OCI-LY7 (cell line): ENCODE results near the gene ZXDA. TPM values are rescaled to one million over a fixed set of nuclear protein-coding genes. Genes with fewer than 3 reads are reported as not detected.

Experiments
- BruUV-seq: library from RNA; stranded (reverse); fragments of 400-500 nt; replicated peaks from 2 replicates; lab custom pipeline; 2021; lab: Mats Ljungman, UMichigan
- CTCF ChIA-PET: fragments of 300-600 bp; sonication (Branson Sonifier 250); formaldehyde crosslinking; loops from one replicate; lab custom pipeline; 2022; ENCODE audit warnings: antibody characterized with exemption; ENCODE audit not compliant: unreplicated experiment; lab: Charles Lee
- POLR2A ChIA-PET: fragments of 300-600 bp; sonication (Branson Sonifier 250); formaldehyde crosslinking; loops from one replicate; lab custom pipeline; 2022; ENCODE audit warnings: antibody characterized with exemption; lab: Charles Lee
- DNase-seq: peaks from one replicate; pipeline ENCODE4 v3.0.0-alpha.2; 2015; ENCODE audit warnings: low spot score
- H2AFZ ChIP-seq: fragments of 200-600 bp; sonication (generic), shearing (Covaris generic); 2 replicates; pipeline ENCODE4 v1.6.1; 2014; ENCODE audit warnings: mild to moderate bottlenecking, antibody characterized with exemption, low read length, moderate library complexity
- H3K27ac ChIP-seq: fragments of 200-600 bp; sonication (generic); 2 replicates; pipeline ENCODE4 v1.5.1; 2014; ENCODE audit warnings: mixed run types, low read depth, mild to moderate bottlenecking, moderate library complexity, low read length, inconsistent platforms; ENCODE audit not compliant: poor library complexity, severe bottlenecking
- H3K36me3 ChIP-seq: fragments of 200-600 bp; sonication (generic); 2 replicates; pipeline ENCODE4 v1.6.1; 2014; ENCODE audit warnings: mild to moderate bottlenecking, antibody characterized with exemption, low read length, moderate library complexity, mixed read lengths; ENCODE audit not compliant: insufficient read depth
- H3K4me1 ChIP-seq: fragments of 200-600 bp; sonication (generic); 2 replicates; pipeline ENCODE4 v1.5.1; 2014; ENCODE audit warnings: mild to moderate bottlenecking, low read length; ENCODE audit not compliant: insufficient read depth, poor library complexity, severe bottlenecking
- H3K4me2 ChIP-seq: fragments of 200-600 bp; sonication (generic); 2 replicates; pipeline ENCODE4 v1.6.1; 2014; ENCODE audit warnings: mild to moderate bottlenecking, low read length
- H3K4me3 ChIP-seq: fragments of 200-600 bp; sonication (generic); 2 replicates; pipeline ENCODE4 v1.5.1; 2014; ENCODE audit warnings: mild to moderate bottlenecking, low read depth, low read length; ENCODE audit not compliant: poor library complexity, severe bottlenecking
- H3K79me2 ChIP-seq: fragments of 200-600 bp; sonication (generic); 2 replicates; pipeline ENCODE4 v1.6.1; 2016; ENCODE audit warnings: low read depth, mild to moderate bottlenecking, low read length, moderate library complexity, mixed read lengths; ENCODE audit not compliant: insufficient read depth
- H3K9me2 ChIP-seq: fragments of 200-600 bp; sonication (generic); 2 replicates; pipeline ENCODE4 v1.6.1; 2016; ENCODE audit warnings: mild to moderate bottlenecking, low read length, mixed read lengths; ENCODE audit not compliant: insufficient read depth
- H3K9me3 ChIP-seq: fragments of 200-600 bp; sonication (generic); 2 replicates; pipeline ENCODE4 v1.6.1; 2014; ENCODE audit warnings: mild to moderate bottlenecking, mixed run types, low read length, mixed read lengths
- H4K20me1 ChIP-seq: fragments of 200-600 bp; sonication (generic); 2 replicates; pipeline ENCODE4 v1.6.1; 2014; ENCODE audit warnings: mild to moderate bottlenecking, antibody characterized with exemption, low read length, moderate library complexity, mixed read lengths; ENCODE audit not compliant: insufficient read depth
- EZH2phosphoT487 ChIP-seq: fragments of 200-600 bp; sonication (generic); IDR thresholded peaks from 2 replicates; pipeline ENCODE4 v1.6.1; 2018; ENCODE audit warnings: low read depth, borderline replicate concordance, mild to moderate bottlenecking, mixed run types, antibody characterized with exemption, low read length, moderate library complexity, mixed read lengths
- intact Hi-C: fragments of 100-400 bp; cut with micrococcal nuclease; formaldehyde crosslinking; loops from one replicate; pipeline ENCODE4 v1.10.0; 2022; ENCODE audit not compliant: unreplicated experiment
- total RNA-seq, 2 experiments: library from RNA; depleted of rRNA in 1 of 2; stranded (reverse); fragments of >200 nt in 1 of 2; shearing (Covaris generic) in 1 of 2; gene quantifications; 2 replicates each; pipeline ENCODE4 v1.2.3, GENCODE V29; 2014 to 2022
- TF ChIP-seq, protein P1 (sequence below): fragments of 200-600 bp; sonication (generic); conservative IDR thresholded peaks from 2 replicates; pipeline ENCODE4 v1.5.1; 2014; ENCODE audit warnings: mild to moderate bottlenecking, antibody characterized with exemption, low read length, moderate library complexity, mixed read lengths

ZXDA gene
- total RNA-seq, 2 experiments from 2014 or later, result 1.5 to 5.2 TPM

DNA sequence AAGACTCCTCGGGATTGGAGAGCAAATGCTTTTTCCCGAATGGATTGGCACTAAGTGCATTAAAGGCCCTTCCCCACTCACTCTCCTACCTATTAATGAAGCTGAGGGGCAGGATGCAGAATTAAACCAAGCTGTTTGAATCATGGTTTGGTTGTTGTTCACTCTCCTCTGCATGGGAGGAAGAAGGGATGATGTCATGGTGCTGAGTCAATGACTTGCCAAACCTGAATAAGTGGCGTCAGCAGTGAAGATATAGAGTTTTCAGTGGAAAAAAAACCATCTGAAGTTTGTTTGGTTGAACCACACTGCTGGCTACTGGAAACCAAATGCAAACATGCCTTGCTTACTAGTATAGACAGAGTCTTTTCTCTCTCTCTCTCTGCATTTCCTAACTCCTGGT, 19.8 kb upstream of the ZXDA start:
- no peaks in the 10 kb centered on the region for H3K4me1 ChIP-seq
- intact Hi-C loops, result no loop called here
- no peaks in the 10 kb centered on the region for H3K9me3 ChIP-seq
- no peaks in the 10 kb centered on the region for H4K20me1 ChIP-seq
- H3K9me2 ChIP-seq, result no peaks in the 10 kb centered on the region
- TF ChIP-seq, protein P1, sequence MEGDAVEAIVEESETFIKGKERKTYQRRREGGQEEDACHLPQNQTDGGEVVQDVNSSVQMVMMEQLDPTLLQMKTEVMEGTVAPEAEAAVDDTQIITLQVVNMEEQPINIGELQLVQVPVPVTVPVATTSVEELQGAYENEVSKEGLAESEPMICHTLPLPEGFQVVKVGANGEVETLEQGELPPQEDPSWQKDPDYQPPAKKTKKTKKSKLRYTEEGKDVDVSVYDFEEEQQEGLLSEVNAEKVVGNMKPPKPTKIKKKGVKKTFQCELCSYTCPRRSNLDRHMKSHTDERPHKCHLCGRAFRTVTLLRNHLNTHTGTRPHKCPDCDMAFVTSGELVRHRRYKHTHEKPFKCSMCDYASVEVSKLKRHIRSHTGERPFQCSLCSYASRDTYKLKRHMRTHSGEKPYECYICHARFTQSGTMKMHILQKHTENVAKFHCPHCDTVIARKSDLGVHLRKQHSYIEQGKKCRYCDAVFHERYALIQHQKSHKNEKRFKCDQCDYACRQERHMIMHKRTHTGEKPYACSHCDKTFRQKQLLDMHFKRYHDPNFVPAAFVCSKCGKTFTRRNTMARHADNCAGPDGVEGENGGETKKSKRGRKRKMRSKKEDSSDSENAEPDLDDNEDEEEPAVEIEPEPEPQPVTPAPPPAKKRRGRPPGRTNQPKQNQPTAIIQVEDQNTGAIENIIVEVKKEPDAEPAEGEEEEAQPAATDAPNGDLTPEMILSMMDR, result no peak
- no peak for TF ChIP-seq EZH2phosphoT487
- DNase-seq, result no peak
- H3K79me2 ChIP-seq, result no peaks in the 10 kb centered on the region
- no peak overlapping the region for H3K4me2 ChIP-seq
- H3K4me3 ChIP-seq, result no peak overlapping the region
- BruUV-seq, result no TSS peak
- no peak overlapping the region for H3K27ac ChIP-seq
- H3K36me3 ChIP-seq, result no peaks in the 10 kb centered on the region
- CTCF ChIA-PET, result no interaction called here
- POLR2A ChIA-PET, result no interaction called here
- no peak overlapping the region for H2AFZ ChIP-seq

DNA sequence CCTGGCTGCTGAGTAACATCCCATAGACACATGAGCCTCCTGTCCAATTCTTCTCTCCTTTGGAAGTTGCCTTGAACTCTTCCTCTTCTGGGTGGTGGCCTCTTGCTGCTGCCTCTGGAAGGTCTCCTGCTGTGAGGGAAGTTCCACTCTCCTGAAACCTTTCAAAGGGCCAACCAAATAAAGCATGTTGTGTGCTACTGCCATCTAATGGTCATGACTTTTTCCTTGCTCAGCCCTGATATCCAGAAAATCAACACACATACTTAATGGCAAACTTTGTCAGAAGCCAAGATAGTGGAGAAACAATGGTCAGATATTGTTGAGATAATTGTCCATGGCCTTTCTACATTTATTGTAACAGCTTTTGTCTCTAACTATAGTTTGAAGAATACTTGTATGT, 19.1 kb upstream of the ZXDA start:
- TF ChIP-seq, protein P1, result peak; percentile 75
- no peak for TF ChIP-seq EZH2phosphoT487
- Histone ChIP-seq H3K27ac (no peak overlapping the region), H3K9me2 (no peaks in the 10 kb centered on the region), H3K79me2 (no peaks in the 10 kb centered on the region), H3K4me1 (no peaks in the 10 kb centered on the region), H3K4me2 (no peak overlapping the region), H3K4me3 (no peak overlapping the region), H3K36me3 (no peaks in the 10 kb centered on the region), H4K20me1 (no peaks in the 10 kb centered on the region), H3K9me3 (no peaks in the 10 kb centered on the region), H2AFZ (no peak overlapping the region; the same call in 1 of the 2 replicates)
- DNase-seq, result peak; percentile 44
- ChIA-PET POLR2A (no interaction called here), CTCF (no interaction called here)
- intact Hi-C loops, result loop anchor here (2.0 to 5.0 kb wide), 2 partner anchors 98 to 107 kb away; no protein-coding TSS in a partner anchor
- no TSS peak for BruUV-seq

DNA sequence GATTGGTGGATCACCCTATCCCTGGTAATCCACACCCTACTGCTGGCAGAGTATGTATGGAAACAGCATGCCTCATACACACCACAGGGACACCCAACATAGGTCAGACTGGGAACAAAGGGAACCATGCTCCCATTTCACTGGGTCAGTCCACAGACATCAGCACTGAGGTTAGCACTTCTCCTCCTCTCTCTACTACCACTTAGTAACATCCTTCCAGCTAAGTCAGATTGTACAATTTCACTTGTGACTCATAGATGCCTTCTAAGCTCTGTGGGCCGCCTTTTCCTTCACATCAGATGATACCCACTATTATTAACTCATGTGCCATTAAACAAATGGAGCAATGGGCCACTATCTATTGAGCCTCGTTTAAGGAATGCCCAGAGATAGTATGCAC, 15.5 kb upstream of the ZXDA start:
- intact Hi-C loops, result loop anchor here (5.0 kb wide), 1 partner anchor 101 kb away; no protein-coding TSS in a partner anchor
- H3K4me1 ChIP-seq, result no peaks in the 10 kb centered on the region
- no peaks in the 10 kb centered on the region for H3K9me3 ChIP-seq
- H3K9me2 ChIP-seq, result no peaks in the 10 kb centered on the region
- BruUV-seq, result no TSS peak
- H2AFZ ChIP-seq, result no peak overlapping the region
- H3K79me2 ChIP-seq, result no peaks in the 10 kb centered on the region
- ChIA-PET POLR2A (no interaction called here), CTCF (no interaction called here)
- TF ChIP-seq, protein P1, result no peak
- no peak for TF ChIP-seq EZH2phosphoT487
- H3K4me3 ChIP-seq, result no peak overlapping the region
- no peak overlapping the region for H3K27ac ChIP-seq
- H3K36me3 ChIP-seq, result no peaks in the 10 kb centered on the region
- no peak for DNase-seq
- H3K4me2 ChIP-seq, result no peak overlapping the region
- H4K20me1 ChIP-seq, result no peaks in the 10 kb centered on the region
